Suprapubic skin (tissue), 4 donors: ENCODE results near the gene TBC1D9.

ENCODE experiments used
- EP300 ChIP-seq: sonication (generic); formaldehyde crosslinking; IDR thresholded peaks from one replicate; pipeline ENCODE4 v1.6.1; 2017; ENCODE audit warnings: antibody characterized with exemption
- POLR2A ChIP-seq, 2 donors: fragments of 450-650 bp; IDR thresholded peaks; one replicate each; pipeline ENCODE4 v1.6.1; 2017; ENCODE audit warnings: antibody characterized with exemption in 2 of 2, mild to moderate bottlenecking in 2 of 2, moderate library complexity in 2 of 2
- POLR2AphosphoS5 ChIP-seq, 3 donors: sonication (generic); formaldehyde crosslinking; IDR thresholded peaks; one replicate each; pipeline ENCODE4 v1.6.1; 2017; ENCODE audit warnings: antibody characterized with exemption in 3 of 3
- TF ChIP-seq, protein P1 (sequence below), 2 donors: fragments of 200-600 bp in 1 of 2; fragments of 450-650 bp in 1 of 2; sonication (generic) in 1 of 2; IDR thresholded peaks; one replicate each; pipeline ENCODE4 v1.5.1; 2016 to 2019; ENCODE audit warnings: antibody characterized with exemption in 2 of 2, mild to moderate bottlenecking in 1 of 2, moderate library complexity in 1 of 2

DNA sequence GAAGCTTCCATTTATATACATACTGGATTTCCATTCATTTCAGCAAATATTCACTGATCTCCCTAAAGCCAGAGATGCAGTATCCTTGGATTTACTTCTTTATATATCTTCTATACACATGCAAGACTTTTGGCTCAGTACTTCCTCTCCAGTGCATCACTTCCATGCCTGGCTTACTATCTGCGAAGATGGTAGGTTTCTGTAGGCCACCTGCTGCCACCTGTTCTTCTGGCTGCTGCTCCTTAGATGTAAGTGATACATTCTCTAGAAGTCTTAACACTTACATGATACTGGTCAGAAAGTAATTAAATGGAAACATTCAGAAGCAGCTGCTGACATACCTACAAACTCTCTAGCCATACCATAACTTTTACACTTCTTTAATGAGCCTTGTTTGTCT is 48.9 kb downstream of the TBC1D9 start:
- TF ChIP-seq, protein P1, sequence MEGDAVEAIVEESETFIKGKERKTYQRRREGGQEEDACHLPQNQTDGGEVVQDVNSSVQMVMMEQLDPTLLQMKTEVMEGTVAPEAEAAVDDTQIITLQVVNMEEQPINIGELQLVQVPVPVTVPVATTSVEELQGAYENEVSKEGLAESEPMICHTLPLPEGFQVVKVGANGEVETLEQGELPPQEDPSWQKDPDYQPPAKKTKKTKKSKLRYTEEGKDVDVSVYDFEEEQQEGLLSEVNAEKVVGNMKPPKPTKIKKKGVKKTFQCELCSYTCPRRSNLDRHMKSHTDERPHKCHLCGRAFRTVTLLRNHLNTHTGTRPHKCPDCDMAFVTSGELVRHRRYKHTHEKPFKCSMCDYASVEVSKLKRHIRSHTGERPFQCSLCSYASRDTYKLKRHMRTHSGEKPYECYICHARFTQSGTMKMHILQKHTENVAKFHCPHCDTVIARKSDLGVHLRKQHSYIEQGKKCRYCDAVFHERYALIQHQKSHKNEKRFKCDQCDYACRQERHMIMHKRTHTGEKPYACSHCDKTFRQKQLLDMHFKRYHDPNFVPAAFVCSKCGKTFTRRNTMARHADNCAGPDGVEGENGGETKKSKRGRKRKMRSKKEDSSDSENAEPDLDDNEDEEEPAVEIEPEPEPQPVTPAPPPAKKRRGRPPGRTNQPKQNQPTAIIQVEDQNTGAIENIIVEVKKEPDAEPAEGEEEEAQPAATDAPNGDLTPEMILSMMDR (IDR thresholded peaks at IDR 0.05), result no peak
- TF ChIP-seq POLR2AphosphoS5 (IDR thresholded peaks at IDR 0.05), result no peak
- no peak for TF ChIP-seq POLR2A (IDR thresholded peaks at IDR 0.05)
- TF ChIP-seq EP300, result no peak
